IMR-90 (cell line): ENCODE data around the gene VPS25. TPM values are rescaled to one million over a fixed set of nuclear protein-coding genes. Genes with fewer than 3 reads are reported as not detected.
A peak's percentile ranks its signal among the peaks of the same experiment; 100 is the strongest.

Experiments used
- ATAC-seq: fragments of 200-7000 bp; cut with Tn5 transposase; 2 replicates; pipeline ENCODE4 v1.9.1; 2020; ENCODE audit warnings: low read depth, mild to moderate bottlenecking, moderate library complexity
- BruUV-seq: library from RNA; stranded (reverse); fragments of 400-500 nt; replicated peaks from 2 replicates; lab custom pipeline; 2021; lab: Mats Ljungman, UMichigan
- CTCF ChIA-PET: fragments of 300-600 bp; formaldehyde crosslinking; extraction: SDS; loops from one replicate; lab custom pipeline; 2021; ENCODE audit warnings: antibody characterized with exemption; lab: Yijun Ruan, JAX
- POLR2A ChIA-PET: fragments of 300-600 bp; sonication (Branson Sonifier 250); formaldehyde crosslinking; loops from one replicate; lab custom pipeline; 2022; ENCODE audit warnings: antibody characterized with exemption; ENCODE audit not compliant: unreplicated experiment; lab: Charles Lee
- DNase-seq: peaks from one replicate; pipeline ENCODE4 v3.0.0; 2013
- H2AFZ ChIP-seq: replicated peaks from 2 replicates; pipeline ENCODE3; 2013; ENCODE audit warnings: low read length, mild to moderate bottlenecking; ENCODE audit not compliant: poor library complexity
- H2AK5ac ChIP-seq: 2 replicates; pipeline ENCODE4 v1.6.1; 2013; ENCODE audit warnings: low read depth, low read length, inconsistent platforms
- H2AK9ac ChIP-seq: replicated peaks from 2 replicates; pipeline ENCODE3; 2013; ENCODE audit warnings: mild to moderate bottlenecking, low read depth, low read length, moderate library complexity; ENCODE audit not compliant: poor library complexity
- H2BK120ac ChIP-seq: 2 replicates; pipeline ENCODE4 v1.6.1; 2013; ENCODE audit warnings: low read depth, low read length, inconsistent platforms
- H2BK15ac ChIP-seq: 3 replicates; pipeline ENCODE4 v1.6.1; 2013; ENCODE audit warnings: low read depth, low read length, inconsistent platforms
- H2BK20ac ChIP-seq: 2 replicates; pipeline ENCODE4 v1.6.1; 2013; ENCODE audit warnings: low read depth, mild to moderate bottlenecking, inconsistent platforms, low read length, moderate library complexity
- H2BK5ac ChIP-seq: 2 replicates; pipeline ENCODE4 v1.6.1; 2013; ENCODE audit warnings: mild to moderate bottlenecking, low read depth, low read length, inconsistent platforms; ENCODE audit not compliant: poor library complexity, severe bottlenecking
- H3K14ac ChIP-seq: replicated peaks from 2 replicates; pipeline ENCODE4 v1.6.1; 2013; ENCODE audit warnings: low read depth, low read length, inconsistent platforms
- H3K18ac ChIP-seq: 2 replicates; pipeline ENCODE4 v1.6.1; 2013; ENCODE audit warnings: low read depth, low read length, control low read depth
- H3K23ac ChIP-seq: 2 replicates; pipeline ENCODE4 v1.6.1; 2013; ENCODE audit warnings: low read depth, low read length, inconsistent platforms
- H3K27ac ChIP-seq: 2 replicates; pipeline ENCODE4 v1.5.1; 2013; ENCODE audit warnings: mild to moderate bottlenecking, control low read depth, low read length; ENCODE audit not compliant: insufficient read depth
- H3K27me3 ChIP-seq: 2 replicates; pipeline ENCODE4 v1.6.1; 2013; ENCODE audit warnings: low read length; ENCODE audit not compliant: control insufficient read depth, insufficient read depth
- H3K36me3 ChIP-seq: 2 replicates; pipeline ENCODE4 v1.6.1; 2013; ENCODE audit warnings: low read length, mixed read lengths; ENCODE audit not compliant: control insufficient read depth, insufficient read depth
- H3K4ac ChIP-seq: 2 replicates; pipeline ENCODE4 v1.6.1; 2013; ENCODE audit warnings: low read depth, low read length, inconsistent platforms
- H3K4me1 ChIP-seq: 2 replicates; pipeline ENCODE4 v1.6.1; 2013; ENCODE audit warnings: low read length, mixed read lengths; ENCODE audit not compliant: control insufficient read depth, insufficient read depth
- H3K4me2 ChIP-seq: 2 replicates; pipeline ENCODE4 v1.6.1; 2013; ENCODE audit warnings: low read depth, mild to moderate bottlenecking, control low read depth, low read length, moderate library complexity
- H3K4me3 ChIP-seq: 2 replicates; pipeline ENCODE4 v1.5.1; 2013; ENCODE audit warnings: low read depth, mild to moderate bottlenecking, control low read depth, low read length, moderate library complexity; ENCODE audit not compliant: insufficient read depth
- H3K56ac ChIP-seq: 2 replicates; pipeline ENCODE4 v1.6.1; 2013; ENCODE audit warnings: low read length, inconsistent platforms; ENCODE audit not compliant: insufficient read depth; ENCODE audit errors: extremely low read depth
- H3K79me1 ChIP-seq, 2 experiments: 2 replicates each; pipeline ENCODE4 v1.6.1; 2013; ENCODE audit warnings: low read length in 2 of 2, inconsistent platforms in 1 of 2, low read depth in 1 of 2
- H3K9ac ChIP-seq: 2 replicates; pipeline ENCODE4 v1.6.1; 2013; ENCODE audit warnings: low read depth, low read length, control low read depth
- H3K9me1 ChIP-seq: 2 replicates; pipeline ENCODE4 v1.6.1; 2013; ENCODE audit warnings: low read length, inconsistent platforms; ENCODE audit not compliant: insufficient read depth
- H3K9me3 ChIP-seq: 2 replicates; pipeline ENCODE4 v1.6.1; 2013; ENCODE audit warnings: low read length; ENCODE audit not compliant: control insufficient read depth, insufficient read depth
- H4K20me1 ChIP-seq: 2 replicates; pipeline ENCODE4 v1.6.1; 2013; ENCODE audit warnings: low read length, inconsistent platforms; ENCODE audit not compliant: insufficient read depth
- H4K5ac ChIP-seq: 2 replicates; pipeline ENCODE4 v1.6.1; 2013; ENCODE audit warnings: mild to moderate bottlenecking, low read depth, low read length, control low read depth
- H4K8ac ChIP-seq, 2 experiments: 2 replicates each; pipeline ENCODE4 v1.6.1; 2013; ENCODE audit warnings: low read depth in 2 of 2, low read length in 2 of 2, control low read depth in 1 of 2, inconsistent platforms in 1 of 2
- H4K91ac ChIP-seq: 2 replicates; pipeline ENCODE4 v1.6.1; 2013; ENCODE audit warnings: low read depth, low read length, inconsistent platforms; ENCODE audit not compliant: insufficient read depth
- MAZ ChIP-seq: IDR thresholded peaks from 2 replicates; pipeline ENCODE4 v1.6.1; 2012; ENCODE audit warnings: low read depth, mild to moderate bottlenecking, low read length, improper control_type of control experiment, moderate library complexity, borderline replicate concordance
- WGBS, 2 experiments: methylation state at CpG; one replicate each; pipeline versions ENCODE4 v1.1.5 to v1.1.7; 2013; ENCODE audit warnings: missing lambda C conversion rate in 2 of 2; ENCODE audit not compliant: insufficient read length in 1 of 2; ENCODE audit errors: extremely low coverage in 2 of 2; 5-methylcytosine and 5-hydroxymethylcytosine counted together
- dilution Hi-C: fragments of 300-500 bp; cut with HindIII; formaldehyde crosslinking; loops from one replicate; pipeline ENCODE4 v1.14.3; 2018; ENCODE audit warnings: low sequenced_read_pairs; ENCODE audit not compliant: unreplicated experiment
- in situ Hi-C: fragments of 300-500 bp; cut with MboI; formaldehyde crosslinking; loops from 3 replicates; pipeline ENCODE4 v1.14.3; 2019; ENCODE audit warnings: low sequenced_read_pairs, inconsistent platforms, mixed read lengths
- intact Hi-C: fragments of 100-400 bp; cut with micrococcal nuclease; formaldehyde crosslinking; loops from 2 replicates; pipeline ENCODE4 v1.10.0; 2022
- polyA plus RNA-seq, 3 experiments: library from polyadenylated mRNA; depleted of rRNA; stranded (reverse); fragments of >200 nt; gene quantifications; 2 replicates each; pipeline ENCODE4 v1.2.3, GENCODE V29; 2012; ENCODE audit warnings: low replicate concordance in 1 of 3
- total RNA-seq: library from RNA; depleted of rRNA; stranded (reverse); fragments of >200 nt; gene quantifications from 2 replicates; pipeline ENCODE4 v1.2.3, GENCODE V29; 2012
- TF ChIP-seq, protein P1 (sequence below): conservative IDR thresholded peaks from 2 replicates; pipeline ENCODE4 v1.5.1; 2012; ENCODE audit warnings: mild to moderate bottlenecking, low read depth, low read length, improper control_type of control experiment

The VPS25 gene
- total and polyA plus RNA-seq, 2 of the 4 experiments (the other 2 are of a cell fraction) = 71.3 to 130 TPM

DNA sequence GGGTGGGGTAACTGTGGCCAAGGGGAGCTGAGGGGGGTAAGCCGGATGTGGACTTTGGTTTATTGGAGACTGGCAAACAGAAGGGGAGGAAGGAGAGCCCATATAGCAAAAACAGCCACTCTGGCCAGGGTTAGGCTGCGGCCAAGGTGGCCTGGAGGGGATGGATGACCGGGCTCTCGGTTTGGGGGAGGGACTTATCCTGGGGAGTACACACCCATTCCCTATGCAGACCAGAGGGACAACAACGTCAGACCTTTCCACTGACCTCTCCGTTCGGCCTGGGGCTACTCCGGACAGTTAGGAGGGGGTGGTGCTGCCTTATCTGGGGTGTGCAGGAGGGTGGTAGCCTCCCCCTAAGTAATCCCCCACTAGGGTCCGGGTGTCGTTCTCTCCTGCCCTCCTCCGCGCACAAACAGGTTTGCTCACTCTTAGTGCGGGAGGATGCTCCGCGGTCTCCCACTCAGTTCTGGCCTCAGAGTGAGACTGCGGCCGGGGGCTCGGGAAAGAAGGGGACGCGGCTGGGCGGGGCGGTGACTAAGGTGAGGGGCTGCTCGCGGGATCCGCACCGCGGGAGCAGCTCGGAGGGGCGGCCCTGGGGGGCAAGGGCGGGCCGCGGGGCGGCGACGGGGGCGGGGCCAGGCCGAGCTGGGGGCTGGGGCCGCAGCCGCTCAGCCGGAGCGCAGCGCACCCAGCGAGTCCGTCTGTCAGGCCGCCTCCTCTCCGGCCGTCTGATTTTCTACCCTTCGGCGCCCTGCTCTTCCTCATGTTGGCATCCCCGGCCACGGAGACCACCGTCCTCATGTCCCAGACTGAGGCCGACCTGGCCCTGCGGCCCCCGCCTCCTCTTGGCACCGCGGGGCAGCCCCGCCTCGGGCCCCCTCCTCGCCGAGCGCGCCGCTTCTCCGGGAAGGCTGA is 6.9 kb downstream of the VPS25 start, which contains the start of gene WNK4:
Gene WNK4 (plus strand): TSS at position 675 of the 915 bp plus-strand sequence. CDS start 89 bp downstream, at position 764.
- Histone ChIP-seq H3K14ac (peak within 1 kb of the TSS; percentile 84), H3K36me3 (peaks cover 25% of the 10 kb centered on the region), H4K91ac (peak within 1 kb of the TSS; percentile 70), H4K20me1 (no peaks in the 10 kb centered on the region), H3K9me3 (no peaks in the 10 kb centered on the region), H3K27me3 (no peaks in the 10 kb centered on the region), H3K9me1 (peaks cover 34% of the 10 kb centered on the region), H2BK15ac (peak within 1 kb of the TSS; percentile 52; the same call in 1 of the 3 replicates), H2BK120ac (peak within 1 kb of the TSS; percentile 93), H2BK20ac (peak within 1 kb of the TSS; percentile 37; the same call in 1 of the 2 replicates), H2BK5ac (peak within 1 kb of the TSS; percentile 37), H4K8ac (peak within 1 kb of the TSS; percentile 72 to 79), H3K18ac (no peak within 1 kb of the TSS), H2AFZ (peak within 1 kb of the TSS; percentile 93), H3K23ac (peak within 1 kb of the TSS; percentile 96), H4K5ac (peak within 1 kb of the TSS; percentile 2; the same call in 1 of the 2 replicates), H3K56ac (no peak within 1 kb of the TSS), H2AK9ac (peak within 1 kb of the TSS; percentile 99), H3K4ac (peak within 1 kb of the TSS; percentile 81), H3K4me1 (peaks cover 26% of the 10 kb centered on the region), H3K4me3 (peak within 1 kb of the TSS; percentile 76), H3K4me2 (peak within 1 kb of the TSS; percentile 87), H2AK5ac (peak within 1 kb of the TSS; percentile 98), H3K27ac (peak within 1 kb of the TSS; percentile 41; the same call in 1 of the 2 replicates), H3K9ac (peak within 1 kb of the TSS; percentile 71), H3K79me1 (peaks cover 3 to 58% of the 10 kb centered on the region in 2 experiments)
- dilution Hi-C loops (no loop called here), intact Hi-C loops (no loop called here), in situ Hi-C loops (no loop called here)
- DNase-seq (no peak), ATAC-seq (peak; percentile 82)
- no TSS peak for BruUV-seq
- CTCF ChIA-PET = interaction anchor here (0.7 kb wide), 1 partner anchor 53 kb away, joined by 3 read pairs; the partner anchor contains the start of gene PSME3
- WGBS, 2 experiments = 1% methylated on average over 18 of the region's 65 CpGs; no CpG with 5 or more reads in 1 of the 2 experiments
- TF ChIP-seq, protein P1, sequence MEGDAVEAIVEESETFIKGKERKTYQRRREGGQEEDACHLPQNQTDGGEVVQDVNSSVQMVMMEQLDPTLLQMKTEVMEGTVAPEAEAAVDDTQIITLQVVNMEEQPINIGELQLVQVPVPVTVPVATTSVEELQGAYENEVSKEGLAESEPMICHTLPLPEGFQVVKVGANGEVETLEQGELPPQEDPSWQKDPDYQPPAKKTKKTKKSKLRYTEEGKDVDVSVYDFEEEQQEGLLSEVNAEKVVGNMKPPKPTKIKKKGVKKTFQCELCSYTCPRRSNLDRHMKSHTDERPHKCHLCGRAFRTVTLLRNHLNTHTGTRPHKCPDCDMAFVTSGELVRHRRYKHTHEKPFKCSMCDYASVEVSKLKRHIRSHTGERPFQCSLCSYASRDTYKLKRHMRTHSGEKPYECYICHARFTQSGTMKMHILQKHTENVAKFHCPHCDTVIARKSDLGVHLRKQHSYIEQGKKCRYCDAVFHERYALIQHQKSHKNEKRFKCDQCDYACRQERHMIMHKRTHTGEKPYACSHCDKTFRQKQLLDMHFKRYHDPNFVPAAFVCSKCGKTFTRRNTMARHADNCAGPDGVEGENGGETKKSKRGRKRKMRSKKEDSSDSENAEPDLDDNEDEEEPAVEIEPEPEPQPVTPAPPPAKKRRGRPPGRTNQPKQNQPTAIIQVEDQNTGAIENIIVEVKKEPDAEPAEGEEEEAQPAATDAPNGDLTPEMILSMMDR = no peak
- peak; percentile 30; the same call in 1 of the 2 replicates for TF ChIP-seq MAZ
- POLR2A ChIA-PET = no interaction called here
